ENCODE results near the gene AHCYL2. TPM values are rescaled to one million over a fixed set of nuclear protein-coding genes. Genes with fewer than 3 reads are reported as not detected.
"Not testable (repeated sequence)": the region's sequence is repeated elsewhere in the genome, so short reads cannot be mapped to it uniquely, and the experiment has no call there.

The AHCYL2 gene
- total and polyA plus RNA-seq, 4 donors, result 2.0 to 10.0 (median 3.6) TPM

DNA sequence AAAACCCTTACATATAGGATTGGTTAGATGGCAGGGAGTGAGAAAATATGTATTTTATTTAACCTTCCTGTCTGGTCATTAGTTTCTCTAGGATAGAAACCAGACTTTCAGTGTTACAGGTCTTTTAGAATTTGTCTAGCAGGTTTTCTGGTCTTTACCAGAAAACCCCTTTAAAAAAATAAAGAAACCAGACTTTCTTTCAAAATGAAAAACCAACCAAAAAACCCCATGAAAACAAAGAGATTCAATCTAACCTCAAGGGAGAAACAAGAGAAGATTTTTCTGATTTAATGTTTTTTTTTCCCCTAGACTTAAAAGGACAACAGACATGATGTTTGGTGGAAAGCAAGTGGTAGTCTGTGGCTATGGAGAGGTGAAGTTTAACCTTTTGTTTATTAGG lies 180.7 kb downstream of the AHCYL2 start (continued):
- TF ChIP-seq SP1 (IDR thresholded peaks at IDR 0.05) (no peak), JUND (IDR thresholded peaks at IDR 0.05) (no peak), YY1 (IDR thresholded peaks at IDR 0.05) (no peak), HNF4G (IDR thresholded peaks at IDR 0.05) (no peak), NR2F2 (IDR thresholded peaks at IDR 0.05) (no peak)
- TF ChIP-seq, protein P1, sequence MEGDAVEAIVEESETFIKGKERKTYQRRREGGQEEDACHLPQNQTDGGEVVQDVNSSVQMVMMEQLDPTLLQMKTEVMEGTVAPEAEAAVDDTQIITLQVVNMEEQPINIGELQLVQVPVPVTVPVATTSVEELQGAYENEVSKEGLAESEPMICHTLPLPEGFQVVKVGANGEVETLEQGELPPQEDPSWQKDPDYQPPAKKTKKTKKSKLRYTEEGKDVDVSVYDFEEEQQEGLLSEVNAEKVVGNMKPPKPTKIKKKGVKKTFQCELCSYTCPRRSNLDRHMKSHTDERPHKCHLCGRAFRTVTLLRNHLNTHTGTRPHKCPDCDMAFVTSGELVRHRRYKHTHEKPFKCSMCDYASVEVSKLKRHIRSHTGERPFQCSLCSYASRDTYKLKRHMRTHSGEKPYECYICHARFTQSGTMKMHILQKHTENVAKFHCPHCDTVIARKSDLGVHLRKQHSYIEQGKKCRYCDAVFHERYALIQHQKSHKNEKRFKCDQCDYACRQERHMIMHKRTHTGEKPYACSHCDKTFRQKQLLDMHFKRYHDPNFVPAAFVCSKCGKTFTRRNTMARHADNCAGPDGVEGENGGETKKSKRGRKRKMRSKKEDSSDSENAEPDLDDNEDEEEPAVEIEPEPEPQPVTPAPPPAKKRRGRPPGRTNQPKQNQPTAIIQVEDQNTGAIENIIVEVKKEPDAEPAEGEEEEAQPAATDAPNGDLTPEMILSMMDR (IDR thresholded peaks at IDR 0.05; ENCODE audit: low read depth, low read length, missing input control), result no peak

- not testable (repeated sequence) for H3K9me3 ChIP-seq (ENCODE audit: control insufficient read depth in 4 of 4, low read length in 3 of 4); DNase-seq (ENCODE audit: low spot score); H3K27ac ChIP-seq (ENCODE audit: low read depth in 1 of 2, low read length in 2 of 2); H3K27me3 ChIP-seq (ENCODE audit: control insufficient read depth in 4 of 4, insufficient read depth in 4 of 4, low read length in 3 of 4); H3K4me3 ChIP-seq (ENCODE audit: low read depth in 1 of 3, low read length in 3 of 3); H3K4me1 ChIP-seq (ENCODE audit: control insufficient read depth in 4 of 4, insufficient read depth in 4 of 4, low read length in 3 of 4); H3K9ac ChIP-seq (ENCODE audit: low read depth in 1 of 2, low read length in 2 of 2)
- 94% methylated on average over 8 of the region's 8 CpGs for WGBS
- peaks cover 0 to 15% (median 8%) of the 10 kb centered on the region in 4 donors for H3K36me3 ChIP-seq (ENCODE audit: control insufficient read depth in 4 of 4, insufficient read depth in 3 of 4, low read depth in 1 of 4, low read length in 3 of 4)
Measured at GRCh38 chr7:129410238-129410637, 185.4 kb downstream of the AHCYL2 start.

GRCh38 chr7:129412501-129412900 lies 187.7 kb downstream of the AHCYL2 start:
- Histone ChIP-seq H3K9ac (ENCODE audit: low read depth in 1 of 2, low read length in 2 of 2) (no peak overlapping the region), H3K36me3 (ENCODE audit: control insufficient read depth in 4 of 4, insufficient read depth in 3 of 4, low read depth in 1 of 4, low read length in 3 of 4) (peaks cover 0 to 15% (median 4%) of the 10 kb centered on the region in 4 donors), H3K27me3 (ENCODE audit: control insufficient read depth in 4 of 4, insufficient read depth in 4 of 4, low read length in 3 of 4) (no peaks in the 10 kb centered on the region), H3K4me1 (ENCODE audit: control insufficient read depth in 4 of 4, insufficient read depth in 4 of 4, low read length in 3 of 4) (no peaks in the 10 kb centered on the region), H3K4me3 (ENCODE audit: low read depth in 1 of 3, low read length in 3 of 3) (no peak overlapping the region), H3K9me3 (ENCODE audit: control insufficient read depth in 4 of 4, low read length in 3 of 4) (no peaks in the 10 kb centered on the region), H3K27ac (ENCODE audit: low read depth in 1 of 2, low read length in 2 of 2) (no peak overlapping the region)
- TF ChIP-seq GABPA (IDR thresholded peaks at IDR 0.05 in 1 of 2, conservative IDR thresholded peaks at IDR 0.05 in 1 of 2) (no peak), TAF1 (conservative IDR thresholded peaks at IDR 0.05) (no peak), ATF3 (IDR thresholded peaks at IDR 0.05) (no peak), FOXA1 (IDR thresholded peaks at IDR 0.05) (no peak), RXRA (IDR thresholded peaks at IDR 0.05) (no peak), FOXA2 (IDR thresholded peaks at IDR 0.05) (no peak), YY1 (IDR thresholded peaks at IDR 0.05) (no peak), SP1 (IDR thresholded peaks at IDR 0.05) (no peak), HNF4A (conservative IDR thresholded peaks at IDR 0.05) (no peak)
- TF ChIP-seq, protein P1 (IDR thresholded peaks at IDR 0.05; ENCODE audit: low read depth, low read length, missing input control), result no peak
- over 99% methylated on average over 4 of the region's 4 CpGs for WGBS
- no peak for DNase-seq (ENCODE audit: low spot score)

DNA sequence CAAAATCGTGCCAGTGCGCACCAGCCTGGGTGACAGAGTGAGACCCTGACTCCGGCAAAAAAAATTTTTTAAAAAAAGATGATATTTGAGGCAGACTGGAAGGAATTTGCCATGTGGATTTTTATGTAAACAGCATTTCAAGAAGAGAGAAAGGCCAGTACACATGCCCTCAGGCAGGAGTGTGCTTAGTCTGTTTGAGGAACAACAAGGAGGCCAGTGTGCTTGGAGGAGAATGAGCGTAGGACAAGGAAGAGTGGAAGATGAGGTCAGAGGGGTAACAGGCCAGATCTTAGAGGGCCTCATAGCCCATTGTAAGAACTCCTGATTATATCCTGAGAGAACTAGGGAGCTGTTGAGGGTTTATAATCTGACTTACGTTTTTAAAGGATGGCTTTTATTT lies 192.2 kb downstream of the AHCYL2 start:
- no peaks in the 10 kb centered on the region for H3K9me3 ChIP-seq (ENCODE audit: control insufficient read depth in 4 of 4, low read length in 3 of 4)
- H3K4me3 ChIP-seq (ENCODE audit: low read depth in 1 of 3, low read length in 3 of 3), result no peak overlapping the region
- H3K36me3 ChIP-seq (ENCODE audit: control insufficient read depth in 4 of 4, insufficient read depth in 3 of 4, low read depth in 1 of 4, low read length in 3 of 4), result peaks cover 1 to 9% (median 3%) of the 10 kb centered on the region in 4 donors
- no peaks in the 10 kb centered on the region for H3K27me3 ChIP-seq (ENCODE audit: control insufficient read depth in 4 of 4, insufficient read depth in 4 of 4, low read length in 3 of 4)
- no peaks in the 10 kb centered on the region for H3K4me1 ChIP-seq (ENCODE audit: control insufficient read depth in 4 of 4, insufficient read depth in 4 of 4, low read length in 3 of 4)
- WGBS, result 96% methylated on average over 5 of the region's 5 CpGs
- no peak overlapping the region for H3K27ac ChIP-seq (ENCODE audit: low read depth in 1 of 2, low read length in 2 of 2)
- no peak overlapping the region for H3K9ac ChIP-seq (ENCODE audit: low read depth in 1 of 2, low read length in 2 of 2)
- no peak for DNase-seq (ENCODE audit: low spot score)
- no peak for TF ChIP-seq TAF1 (conservative IDR thresholded peaks at IDR 0.05)
